GM12878 (cell line): ENCODE results near the gene VSIG10L2. TPM values are rescaled to one million over a fixed set of nuclear protein-coding genes. Genes with fewer than 3 reads are reported as not detected.

Source experiments
- BACH1 ChIP-seq: fragments of 450-650 bp; IDR thresholded peaks from 2 replicates; pipeline ENCODE4 v1.6.1; 2017; ENCODE audit warnings: mild to moderate bottlenecking, borderline replicate concordance
- CBFB ChIP-seq: IDR thresholded peaks from 2 replicates; pipeline ENCODE4 v1.6.1; 2016; ENCODE audit warnings: antibody characterized with exemption, low read depth
- CHD2 ChIP-seq: IDR thresholded peaks from 2 replicates; pipeline ENCODE4 v1.6.1; 2011; ENCODE audit warnings: low read depth, low read length, improper control_type of control experiment, borderline replicate concordance
- EGR1 ChIP-seq, 2 experiments: IDR thresholded peaks; 1 replicate in 1 of 2; 2 replicates in 1 of 2; pipeline ENCODE4 v1.6.1; 2011 to 2012; ENCODE audit warnings: low read depth in 2 of 2, low read length in 2 of 2, borderline replicate concordance in 1 of 2, mild to moderate bottlenecking in 1 of 2, moderate library complexity in 1 of 2
- GATAD2B ChIP-seq: fragments of 450-650 bp; conservative IDR thresholded peaks from 2 replicates; pipeline ENCODE4 v1.6.1; 2017; ENCODE audit warnings: low read depth, mild to moderate bottlenecking, moderate library complexity
- KAT2A ChIP-seq: conservative IDR thresholded peaks from 2 replicates; pipeline ENCODE4 v1.6.1; 2011; ENCODE audit warnings: low read depth, low read length; ENCODE audit not compliant: control insufficient read depth
- KDM1A ChIP-seq: fragments of 200-600 bp; sonication (generic); IDR thresholded peaks from 2 replicates; pipeline ENCODE4 v1.6.1; 2016; ENCODE audit warnings: borderline replicate concordance
- MTA2 ChIP-seq: fragments of 450-650 bp; IDR thresholded peaks from 2 replicates; pipeline ENCODE4 v1.6.1; 2016; ENCODE audit warnings: low read depth, mild to moderate bottlenecking, moderate library complexity
- MTA3 ChIP-seq: IDR thresholded peaks from 2 replicates; pipeline ENCODE4 v1.6.1; 2012; ENCODE audit warnings: low read length, inconsistent platforms, borderline replicate concordance
- MXI1 ChIP-seq: fragments of 150-350 bp; IDR thresholded peaks from 2 replicates; pipeline ENCODE4 v1.6.1; 2011; ENCODE audit warnings: low read depth, mild to moderate bottlenecking, inconsistent platforms, low read length, improper control_type of control experiment
- NR2C1 ChIP-seq: fragments of 450-650 bp; IDR thresholded peaks from 2 replicates; pipeline ENCODE4 v1.6.1; 2017; ENCODE audit warnings: antibody characterized with exemption, mild to moderate bottlenecking, moderate library complexity
- PAX5 ChIP-seq: IDR thresholded peaks from 2 replicates; pipeline ENCODE4 v1.6.1; 2011; ENCODE audit warnings: low read depth, low read length, borderline replicate concordance
- POLR2AphosphoS2 ChIP-seq: IDR thresholded peaks from 2 replicates; pipeline ENCODE4 v1.6.1; 2011; ENCODE audit warnings: low read depth, mild to moderate bottlenecking, low read length, improper control_type of control experiment, moderate library complexity
- RB1 ChIP-seq: fragments of 450-650 bp; formaldehyde crosslinking; IDR thresholded peaks from 2 replicates; pipeline ENCODE4 v1.6.1; 2017; ENCODE audit warnings: mild to moderate bottlenecking, borderline replicate concordance
- SMAD1 ChIP-seq: fragments of 450-650 bp; IDR thresholded peaks from 2 replicates; pipeline ENCODE4 v1.6.1; 2018; ENCODE audit warnings: mild to moderate bottlenecking, low read depth; ENCODE audit not compliant: partially characterized antibody
- SREBF1 ChIP-seq: IDR thresholded peaks from 2 replicates; pipeline ENCODE4 v1.6.1; 2012; ENCODE audit warnings: mild to moderate bottlenecking, low read length
- TCF3 ChIP-seq: IDR thresholded peaks from 2 replicates; pipeline ENCODE4 v1.6.1; 2012; ENCODE audit warnings: low read depth, mild to moderate bottlenecking, low read length, borderline replicate concordance; ENCODE audit not compliant: insufficient read depth
- ZBED1 ChIP-seq: IDR thresholded peaks from 2 replicates; pipeline ENCODE4 v1.6.1; 2016; ENCODE audit warnings: borderline replicate concordance
- polyA plus RNA-seq, 11 experiments: library from polyadenylated mRNA; depleted of rRNA in 4 of 11; unstranded in 6 of 11; stranded (reverse) in 5 of 11; fragments of >200 nt; fragmentation: Nextera tagmentation in 4 of 11; fragmentation: Illumina TruSeq in 1 of 11; extraction: Ambion mirVana in 4 of 11; extraction: Trizol in 1 of 11; gene quantifications; 1 replicate in 1 of 11; 2 replicates in 10 of 11; pipeline versions ENCODE4 v1.2.1 to v1.2.3, GENCODE V29; 2011 to 2016; ENCODE audit warnings: inconsistent platforms in 2 of 11, missing spikeins in 2 of 11, low read depth in 1 of 11
- total RNA-seq, 4 experiments: library from RNA; depleted of rRNA in 3 of 4; stranded (reverse); fragments of >200 nt in 3 of 4; fragmentation: Illumina TruSeq in 1 of 4; extraction: Trizol in 1 of 4; gene quantifications; 2 replicates each; pipeline versions ENCODE4 v1.2.1 to v1.2.3, GENCODE V29; 2013 to 2021
- TF ChIP-seq, protein P1 (sequence below): fragments of 450-650 bp; formaldehyde crosslinking; IDR thresholded peaks from 2 replicates; pipeline ENCODE4 v1.4.0; 2022; ENCODE audit warnings: mild to moderate bottlenecking, moderate library complexity
- TF ChIP-seq, protein P2 (sequence below): fragments of 450-650 bp; IDR thresholded peaks from 2 replicates; pipeline ENCODE4 v1.6.1; 2018; ENCODE audit warnings: mild to moderate bottlenecking, low read depth, moderate library complexity; ENCODE audit not compliant: partially characterized antibody
- TF ChIP-seq, protein P3 (sequence below): IDR thresholded peaks from 2 replicates; pipeline ENCODE4 v1.6.1; 2011; ENCODE audit warnings: borderline replicate concordance, low read depth, mild to moderate bottlenecking, moderate library complexity, low read length; ENCODE audit not compliant: insufficient read depth, poor library complexity, severe bottlenecking
- TF ChIP-seq, protein P4 (sequence below): IDR thresholded peaks from 2 replicates; pipeline ENCODE4 v1.6.1; 2011; ENCODE audit warnings: borderline replicate concordance, low read depth, mild to moderate bottlenecking, moderate library complexity, mixed read lengths, low read length; ENCODE audit not compliant: insufficient read depth; ENCODE audit errors: extremely low read length

VSIG10L2 gene
- total and polyA plus RNA-seq, 10 of the 15 experiments (the other 5 are each of a cell fraction or from before 2014, with no cell fraction given): 0.02 TPM; not detected in 9

DNA sequence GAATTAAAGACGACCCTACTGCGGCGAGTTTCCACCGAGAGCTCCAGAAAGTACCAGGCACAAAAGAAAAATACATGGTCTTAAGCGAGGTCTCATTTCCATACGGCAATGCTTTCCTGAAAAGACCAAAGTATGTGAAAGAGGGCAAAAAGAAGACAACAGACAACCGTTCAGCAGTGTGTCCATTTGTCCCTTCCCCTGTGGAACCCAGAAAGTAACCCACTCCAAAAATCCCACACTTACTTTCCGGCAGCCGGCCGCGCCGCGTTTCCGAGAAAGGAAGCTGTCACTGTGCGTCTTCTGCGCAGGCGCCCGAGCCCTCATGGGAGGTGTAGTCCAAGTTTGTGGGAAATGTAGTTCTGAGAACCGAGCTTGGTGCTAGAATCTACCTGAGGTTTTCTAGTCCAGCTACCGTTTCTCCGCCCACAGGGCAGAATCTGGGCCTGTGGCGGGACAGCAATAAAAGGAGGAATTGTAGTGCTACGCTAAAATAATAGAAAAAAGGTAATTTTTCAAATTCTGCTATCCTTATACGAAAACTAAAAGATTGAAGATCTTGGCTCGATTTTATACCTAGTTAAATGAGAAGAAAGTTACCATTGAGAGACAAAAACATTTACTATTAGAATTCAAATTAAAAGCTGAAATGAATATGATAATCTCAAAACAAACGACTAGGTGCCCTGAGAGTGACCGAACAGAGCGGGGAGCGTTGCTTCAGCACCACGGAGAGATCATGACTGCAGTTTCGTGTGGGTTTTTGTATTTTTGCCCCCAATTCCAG is 42.7 kb upstream of the VSIG10L2 start, which contains the start of gene PUS3 (continued):
- TF ChIP-seq, protein P1, sequence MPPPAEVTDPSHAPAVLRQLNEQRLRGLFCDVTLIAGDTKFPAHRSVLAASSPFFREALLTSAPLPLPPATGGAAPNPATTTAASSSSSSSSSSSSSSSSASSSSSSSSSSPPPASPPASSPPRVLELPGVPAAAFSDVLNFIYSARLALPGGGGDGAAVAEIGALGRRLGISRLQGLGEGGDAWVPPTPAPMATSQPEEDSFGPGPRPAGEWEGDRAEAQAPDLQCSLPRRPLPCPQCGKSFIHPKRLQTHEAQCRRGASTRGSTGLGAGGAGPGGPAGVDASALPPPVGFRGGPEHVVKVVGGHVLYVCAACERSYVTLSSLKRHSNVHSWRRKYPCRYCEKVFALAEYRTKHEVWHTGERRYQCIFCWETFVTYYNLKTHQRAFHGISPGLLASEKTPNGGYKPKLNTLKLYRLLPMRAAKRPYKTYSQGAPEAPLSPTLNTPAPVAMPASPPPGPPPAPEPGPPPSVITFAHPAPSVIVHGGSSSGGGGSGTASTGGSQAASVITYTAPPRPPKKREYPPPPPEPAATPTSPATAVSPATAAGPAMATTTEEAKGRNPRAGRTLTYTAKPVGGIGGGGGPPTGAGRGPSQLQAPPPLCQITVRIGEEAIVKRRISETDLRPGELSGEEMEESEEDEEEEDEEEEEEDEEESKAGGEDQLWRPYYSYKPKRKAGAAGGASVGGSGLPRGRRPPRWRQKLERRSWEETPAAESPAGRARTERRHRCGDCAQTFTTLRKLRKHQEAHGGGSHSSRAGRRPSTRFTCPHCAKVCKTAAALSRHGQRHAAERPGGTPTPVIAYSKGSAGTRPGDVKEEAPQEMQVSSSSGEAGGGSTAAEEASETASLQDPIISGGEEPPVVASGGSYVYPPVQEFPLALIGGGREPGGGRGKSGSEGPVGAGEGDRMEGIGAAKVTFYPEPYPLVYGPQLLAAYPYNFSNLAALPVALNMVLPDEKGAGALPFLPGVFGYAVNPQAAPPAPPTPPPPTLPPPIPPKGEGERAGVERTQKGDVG (CRISPR knock-in tag): no peak
- no peak for TF ChIP-seq EGR1 (IDR thresholded peaks at IDR 0.05; ENCODE audit: borderline replicate concordance in 1 of 2, low read depth in 2 of 2, low read length in 2 of 2)
- no peak for TF ChIP-seq GATAD2B
- TF ChIP-seq CBFB: peak; percentile 45; the same call in 1 of the 2 replicates
- TF ChIP-seq SMAD1: no peak
- TF ChIP-seq SREBF1: no peak
- TF ChIP-seq, protein P2, sequence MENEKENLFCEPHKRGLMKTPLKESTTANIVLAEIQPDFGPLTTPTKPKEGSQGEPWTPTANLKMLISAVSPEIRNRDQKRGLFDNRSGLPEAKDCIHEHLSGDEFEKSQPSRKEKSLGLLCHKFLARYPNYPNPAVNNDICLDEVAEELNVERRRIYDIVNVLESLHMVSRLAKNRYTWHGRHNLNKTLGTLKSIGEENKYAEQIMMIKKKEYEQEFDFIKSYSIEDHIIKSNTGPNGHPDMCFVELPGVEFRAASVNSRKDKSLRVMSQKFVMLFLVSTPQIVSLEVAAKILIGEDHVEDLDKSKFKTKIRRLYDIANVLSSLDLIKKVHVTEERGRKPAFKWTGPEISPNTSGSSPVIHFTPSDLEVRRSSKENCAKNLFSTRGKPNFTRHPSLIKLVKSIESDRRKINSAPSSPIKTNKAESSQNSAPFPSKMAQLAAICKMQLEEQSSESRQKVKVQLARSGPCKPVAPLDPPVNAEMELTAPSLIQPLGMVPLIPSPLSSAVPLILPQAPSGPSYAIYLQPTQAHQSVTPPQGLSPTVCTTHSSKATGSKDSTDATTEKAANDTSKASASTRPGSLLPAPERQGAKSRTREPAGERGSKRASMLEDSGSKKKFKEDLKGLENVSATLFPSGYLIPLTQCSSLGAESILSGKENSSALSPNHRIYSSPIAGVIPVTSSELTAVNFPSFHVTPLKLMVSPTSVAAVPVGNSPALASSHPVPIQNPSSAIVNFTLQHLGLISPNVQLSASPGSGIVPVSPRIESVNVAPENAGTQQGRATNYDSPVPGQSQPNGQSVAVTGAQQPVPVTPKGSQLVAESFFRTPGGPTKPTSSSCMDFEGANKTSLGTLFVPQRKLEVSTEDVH: no peak
- TF ChIP-seq ZBED1: no peak
- peak; percentile 86 for TF ChIP-seq MXI1
- peak; percentile 43; the same call in 1 of the 2 replicates for TF ChIP-seq CHD2
- no peak for TF ChIP-seq KDM1A
- TF ChIP-seq, protein P3, sequence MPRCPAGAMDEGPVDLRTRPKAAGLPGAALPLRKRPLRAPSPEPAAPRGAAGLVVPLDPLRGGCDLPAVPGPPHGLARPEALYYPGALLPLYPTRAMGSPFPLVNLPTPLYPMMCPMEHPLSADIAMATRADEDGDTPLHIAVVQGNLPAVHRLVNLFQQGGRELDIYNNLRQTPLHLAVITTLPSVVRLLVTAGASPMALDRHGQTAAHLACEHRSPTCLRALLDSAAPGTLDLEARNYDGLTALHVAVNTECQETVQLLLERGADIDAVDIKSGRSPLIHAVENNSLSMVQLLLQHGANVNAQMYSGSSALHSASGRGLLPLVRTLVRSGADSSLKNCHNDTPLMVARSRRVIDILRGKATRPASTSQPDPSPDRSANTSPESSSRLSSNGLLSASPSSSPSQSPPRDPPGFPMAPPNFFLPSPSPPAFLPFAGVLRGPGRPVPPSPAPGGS: no peak
- TF ChIP-seq MTA3: no peak
- no peak for TF ChIP-seq KAT2A
- TF ChIP-seq RB1: no peak
- no peak for TF ChIP-seq PAX5
- TF ChIP-seq NR2C1: no peak
- TF ChIP-seq POLR2AphosphoS2: no peak
- peak; percentile 41; the same call in 1 of the 2 replicates for TF ChIP-seq BACH1
- TF ChIP-seq, protein P4, sequence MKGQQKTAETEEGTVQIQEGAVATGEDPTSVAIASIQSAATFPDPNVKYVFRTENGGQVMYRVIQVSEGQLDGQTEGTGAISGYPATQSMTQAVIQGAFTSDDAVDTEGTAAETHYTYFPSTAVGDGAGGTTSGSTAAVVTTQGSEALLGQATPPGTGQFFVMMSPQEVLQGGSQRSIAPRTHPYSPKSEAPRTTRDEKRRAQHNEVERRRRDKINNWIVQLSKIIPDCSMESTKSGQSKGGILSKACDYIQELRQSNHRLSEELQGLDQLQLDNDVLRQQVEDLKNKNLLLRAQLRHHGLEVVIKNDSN: no peak
- TF ChIP-seq TCF3: no peak
- TF ChIP-seq MTA2: no peak
